GDM1 (cell line): Measurements from ENCODE around the gene TIAL1.
"Not testable (repeated sequence)": the region's sequence is repeated elsewhere in the genome, so short reads cannot be mapped to it uniquely, and the experiment has no call there.

Experiments used
- DNase-seq: peaks from one replicate; lab custom pipeline; 2025; lab: John Stamatoyannopoulos, UW

The TIAL1 gene

DNA sequence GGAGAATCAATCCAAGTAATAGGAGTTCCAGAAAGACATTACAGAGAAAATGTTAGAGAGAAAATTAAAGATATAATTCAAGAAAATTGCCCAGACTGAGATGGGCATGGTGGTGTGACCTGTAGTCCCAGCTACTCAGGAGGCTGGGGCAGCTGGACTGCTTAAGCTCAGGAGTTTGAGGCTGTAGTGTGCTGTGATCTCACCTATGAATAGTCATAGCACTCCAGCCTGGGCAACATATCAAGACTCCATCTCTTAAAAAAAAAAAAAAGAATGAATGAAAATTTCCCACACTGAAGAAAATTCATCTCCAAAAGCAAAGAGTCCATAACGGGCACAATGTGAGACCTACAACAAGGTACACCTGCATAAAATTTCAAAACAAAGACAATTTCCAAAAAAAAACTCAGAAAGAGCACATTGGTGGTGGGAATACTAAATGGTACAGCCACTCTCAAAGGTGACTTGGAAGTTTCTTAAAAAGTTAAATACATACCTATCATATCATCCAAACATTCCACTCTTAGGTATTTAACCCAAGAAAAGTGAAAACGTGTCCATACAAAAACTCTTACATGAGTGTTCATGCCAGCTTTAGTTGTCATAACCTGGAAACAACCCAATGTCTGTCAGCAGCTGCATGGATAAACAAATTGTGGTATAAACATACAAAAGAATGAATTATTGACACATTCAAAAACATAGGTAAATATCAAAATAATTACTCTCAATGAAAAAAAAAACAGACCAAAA is 47.3 kb downstream of the TIAL1 start:
- DNase-seq = no peak

DNA sequence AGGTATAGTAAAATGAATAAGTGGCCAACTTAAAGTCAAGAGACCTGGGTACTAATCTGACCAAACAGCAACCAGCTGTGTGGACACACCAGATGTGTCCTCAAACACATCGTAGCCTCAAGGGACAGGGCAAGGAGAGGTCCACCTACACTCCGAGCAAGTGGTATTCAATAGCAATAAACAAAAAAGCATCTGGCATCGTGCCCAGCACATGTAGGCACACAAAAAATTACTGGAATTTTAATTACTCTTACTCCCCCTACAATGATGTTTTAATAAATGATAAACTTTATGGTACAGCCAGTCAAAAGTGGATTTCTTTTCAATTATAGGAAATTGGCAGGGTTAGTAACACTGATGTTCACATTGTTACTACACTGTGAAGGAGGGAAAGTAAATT is 50.8 kb downstream of the TIAL1 start:
- no peak for DNase-seq

DNA sequence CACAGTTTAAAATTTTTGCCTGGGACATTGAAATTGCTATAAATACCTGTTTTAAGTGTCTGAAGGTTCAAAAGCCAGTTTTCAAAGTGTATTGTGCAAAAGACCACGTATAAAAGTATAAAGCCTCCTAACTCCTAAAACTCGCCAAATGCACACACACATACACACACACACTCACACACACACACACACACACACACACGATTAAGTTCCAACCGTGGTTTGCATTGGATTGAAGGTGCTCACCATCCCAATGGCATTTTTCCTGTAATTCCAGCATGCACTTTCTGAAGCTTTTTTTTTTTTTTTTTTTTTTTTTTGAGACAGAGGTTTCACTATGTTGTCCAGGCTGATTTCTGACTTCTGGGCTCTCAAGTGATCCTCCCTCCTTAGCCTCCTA is 51.5 kb downstream of the TIAL1 start:
- DNase-seq = no peak

DNA sequence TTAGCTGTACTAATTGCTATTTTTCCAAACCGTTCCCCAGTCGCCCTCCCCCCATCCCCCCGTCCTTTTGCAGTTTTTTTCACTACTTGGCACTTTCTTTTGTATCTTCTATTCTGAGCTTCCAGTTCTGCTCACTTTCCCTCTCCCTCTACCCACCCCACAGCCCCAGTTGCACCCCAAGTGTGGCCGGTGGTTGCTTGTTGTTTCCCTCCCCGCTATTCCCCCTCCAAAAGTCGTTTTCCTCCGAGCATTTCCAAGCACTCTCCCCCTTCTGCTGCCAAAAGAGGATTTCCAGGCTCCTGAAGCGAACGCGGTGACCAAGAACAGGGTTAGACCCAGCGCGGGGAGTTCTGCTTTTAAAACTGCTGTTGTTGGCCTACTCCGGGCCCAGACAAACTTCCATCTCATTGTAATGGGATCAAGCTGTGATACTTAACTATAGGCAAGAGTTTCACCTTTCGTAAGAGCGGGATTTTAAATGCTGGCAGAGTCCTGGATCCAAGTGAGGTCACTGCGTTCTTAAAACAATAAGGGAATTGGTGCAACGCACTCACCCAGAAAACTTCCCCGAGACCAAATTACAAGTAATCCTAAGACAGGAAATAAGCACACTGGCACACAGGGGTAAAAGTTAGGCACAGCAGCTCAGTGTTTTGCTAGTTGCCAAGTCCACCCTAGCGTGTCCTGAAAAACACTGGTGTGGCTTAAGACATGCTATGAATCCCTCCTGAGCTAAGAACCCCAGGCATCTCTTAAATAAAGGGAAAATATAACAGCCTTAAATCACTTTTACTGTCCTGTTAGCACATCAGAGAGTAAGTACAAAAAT is 52.7 kb downstream of the TIAL1 start:
- DNase-seq = no peak

DNA sequence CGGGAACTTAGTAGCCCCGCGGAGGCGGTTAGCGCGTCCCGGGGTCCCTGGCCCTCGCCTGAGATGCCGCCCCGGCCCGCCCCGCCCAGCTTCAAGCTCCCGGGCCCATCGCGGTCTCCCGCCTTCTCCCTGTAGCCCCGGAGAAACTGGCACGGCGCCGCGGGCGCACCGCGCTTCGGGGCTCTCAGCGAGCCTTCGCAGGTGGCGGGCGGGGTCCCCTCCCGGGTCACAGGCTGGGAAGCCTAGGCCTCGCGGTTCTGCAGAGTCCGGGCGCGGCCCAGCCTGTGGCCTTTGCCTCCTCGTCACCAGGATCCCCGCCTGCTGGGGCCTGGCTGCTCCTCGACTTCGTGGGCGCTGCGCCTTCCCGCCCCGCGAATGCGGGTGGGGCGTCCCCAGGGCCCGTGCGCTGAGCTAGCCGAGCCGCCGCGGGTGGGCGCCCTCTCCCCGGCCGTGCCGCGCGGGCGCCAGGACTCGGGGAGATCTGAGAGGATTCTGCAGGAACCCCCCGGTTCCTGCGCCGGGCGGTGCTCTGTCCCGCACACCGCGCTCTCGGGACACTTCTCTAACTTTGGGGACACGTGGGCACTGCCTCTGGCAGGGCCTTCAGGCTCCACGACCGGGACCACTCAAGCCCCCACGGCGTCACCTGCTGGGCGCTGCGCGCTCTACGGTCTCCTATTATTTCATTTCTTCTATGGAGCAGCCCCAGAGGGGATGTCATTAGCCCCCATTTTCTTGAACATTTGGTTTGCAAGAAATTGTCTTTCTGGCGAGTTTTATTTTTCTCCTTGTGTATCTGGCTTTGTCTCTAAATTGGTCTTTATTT is 53.6 kb downstream of the TIAL1 start:
- DNase-seq = peak; percentile 57

DNA sequence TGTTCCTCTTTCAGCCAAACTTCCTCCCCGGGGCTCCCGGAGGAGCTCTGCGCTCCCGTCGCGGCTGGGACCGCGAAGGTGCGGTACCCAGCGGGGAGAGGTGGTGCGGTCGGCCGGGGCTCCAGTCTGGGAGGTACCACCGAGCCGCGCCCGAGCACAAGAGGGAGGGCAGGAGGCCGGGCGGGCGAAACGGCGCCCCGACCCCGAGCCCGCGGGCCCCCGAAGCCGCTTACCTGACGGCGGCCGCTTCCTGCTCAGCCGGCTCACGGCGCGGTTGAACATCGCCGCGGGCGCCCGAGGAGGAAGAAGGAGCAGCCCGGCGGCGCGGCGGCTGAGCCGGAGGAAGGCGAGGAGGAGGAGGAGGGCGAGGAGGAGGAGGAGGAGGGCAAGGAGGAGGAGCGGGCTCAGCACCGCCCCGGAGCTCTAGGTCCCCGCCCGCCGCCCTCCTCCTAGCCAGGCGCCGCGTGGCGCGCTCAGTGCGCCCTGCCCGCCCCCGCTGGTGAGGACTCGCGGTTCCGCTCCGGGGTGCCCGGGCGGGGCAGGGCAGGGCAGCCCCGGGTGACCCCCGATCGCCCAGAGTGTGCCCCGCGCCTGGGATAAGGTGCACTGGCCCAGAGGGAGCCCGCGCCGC is 54.3 kb downstream of the TIAL1 start, which contains the start of gene RGS10:
Gene RGS10 (minus strand): TSS at position 363 of the 631 bp plus-strand sequence. CDS start 81 bp downstream, at position 282.
- DNase-seq = peak; percentile 86

DNA sequence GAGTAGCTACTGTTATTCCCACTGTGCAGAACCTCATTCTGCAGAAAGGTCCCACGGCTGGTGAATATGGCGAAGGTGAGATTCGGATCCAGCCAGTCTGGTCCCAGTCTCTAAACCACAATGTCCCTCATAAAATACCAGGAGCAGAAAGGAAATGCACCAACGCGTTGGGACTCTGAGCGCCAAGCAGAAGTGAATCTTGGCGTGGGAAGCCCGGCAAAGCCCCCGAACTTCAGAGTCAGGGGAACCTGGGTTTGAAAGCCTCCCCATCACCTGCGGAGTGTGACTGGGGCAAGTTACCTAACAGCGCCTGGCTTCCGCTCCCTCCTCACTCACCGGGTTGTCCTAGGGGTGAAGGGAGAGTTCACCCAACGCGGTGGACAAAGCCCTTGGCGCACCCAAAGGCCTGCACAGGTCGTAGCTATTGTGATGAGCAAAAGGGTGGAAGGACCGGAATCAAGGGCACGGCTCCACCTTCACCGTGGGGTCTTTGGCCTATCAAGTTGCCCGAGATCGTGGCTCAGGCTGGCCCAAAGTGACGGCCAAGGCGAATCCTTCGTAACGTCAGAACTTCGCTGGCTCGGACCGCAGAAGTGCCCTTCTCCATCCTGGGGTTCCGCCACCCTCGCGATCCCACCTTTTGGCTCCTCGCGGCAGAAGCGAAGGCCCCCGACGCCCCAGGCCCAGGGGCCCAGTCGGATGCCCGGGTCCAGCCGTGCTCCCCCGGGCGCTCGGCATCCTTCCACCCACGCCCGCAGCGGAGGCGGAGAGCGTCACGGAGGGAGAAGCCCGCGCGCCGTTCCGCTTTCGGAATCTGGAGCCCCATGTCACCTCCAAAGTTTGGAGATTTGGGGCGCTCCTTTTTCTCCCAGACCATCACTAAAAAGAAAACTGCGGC is 55.1 kb downstream of the TIAL1 start:
- DNase-seq = no peak

DNA sequence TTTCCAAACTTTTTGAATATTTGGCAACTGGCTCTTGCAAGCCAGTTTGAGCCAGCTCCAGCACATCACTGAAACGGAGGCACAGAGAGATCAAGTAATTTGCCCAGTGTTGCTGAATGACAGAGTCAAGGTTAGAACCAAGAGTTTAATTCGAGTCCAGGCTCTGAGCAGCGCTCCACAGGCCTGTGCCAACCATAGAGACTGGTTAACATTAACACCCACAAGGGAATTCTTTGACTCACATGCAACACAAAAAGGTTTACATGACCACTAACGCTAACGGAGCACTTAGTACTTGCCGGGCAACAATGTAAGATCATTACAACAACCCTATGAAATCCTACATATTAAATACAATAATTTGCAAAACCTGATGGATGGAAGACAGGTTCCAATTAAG is 55.7 kb downstream of the TIAL1 start:
- no peak for DNase-seq

DNA sequence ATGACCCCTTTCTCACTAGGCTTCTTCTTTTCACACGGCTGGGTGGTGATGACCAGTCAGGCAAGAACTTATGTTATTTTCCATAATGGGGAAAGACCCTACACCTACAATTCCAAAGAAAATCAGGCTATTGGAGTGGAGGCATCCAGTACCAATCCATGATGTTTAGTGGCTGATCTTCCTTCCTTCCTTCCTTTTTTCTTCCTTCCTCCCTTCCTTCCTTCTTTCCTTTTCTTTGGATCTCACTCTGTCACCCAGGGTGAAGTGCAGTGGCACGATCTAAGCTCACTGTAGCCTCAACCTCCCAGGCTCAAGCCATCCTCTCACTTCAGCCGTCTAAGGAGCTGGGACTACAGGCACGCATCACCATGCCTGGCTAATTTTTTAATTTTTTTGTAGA is 56.7 kb downstream of the TIAL1 start:
- DNase-seq = no peak

DNA sequence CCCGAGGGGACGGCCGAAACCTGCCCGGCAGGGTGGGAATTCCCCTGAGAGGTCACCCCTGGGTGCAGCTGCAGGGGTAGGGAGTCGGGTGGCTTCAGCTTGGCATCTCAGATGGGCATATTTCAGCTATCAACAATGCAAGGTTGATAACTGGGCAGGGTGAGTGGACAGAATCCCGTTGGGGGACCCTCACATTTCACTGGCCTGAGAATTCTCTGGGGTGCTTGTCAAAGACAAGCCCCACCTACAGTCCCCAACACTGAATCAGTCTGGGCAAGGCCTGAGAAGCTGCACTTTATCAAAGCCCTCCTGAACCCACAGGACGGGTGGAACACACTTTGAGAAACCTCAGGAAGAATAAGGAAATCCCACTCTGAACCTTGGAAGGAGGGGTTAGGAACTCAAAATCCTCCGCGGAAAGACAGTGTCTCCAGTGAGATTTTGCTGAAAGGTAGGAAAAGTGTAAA is 57.4 kb downstream of the TIAL1 start:
- DNase-seq = no peak

DNA sequence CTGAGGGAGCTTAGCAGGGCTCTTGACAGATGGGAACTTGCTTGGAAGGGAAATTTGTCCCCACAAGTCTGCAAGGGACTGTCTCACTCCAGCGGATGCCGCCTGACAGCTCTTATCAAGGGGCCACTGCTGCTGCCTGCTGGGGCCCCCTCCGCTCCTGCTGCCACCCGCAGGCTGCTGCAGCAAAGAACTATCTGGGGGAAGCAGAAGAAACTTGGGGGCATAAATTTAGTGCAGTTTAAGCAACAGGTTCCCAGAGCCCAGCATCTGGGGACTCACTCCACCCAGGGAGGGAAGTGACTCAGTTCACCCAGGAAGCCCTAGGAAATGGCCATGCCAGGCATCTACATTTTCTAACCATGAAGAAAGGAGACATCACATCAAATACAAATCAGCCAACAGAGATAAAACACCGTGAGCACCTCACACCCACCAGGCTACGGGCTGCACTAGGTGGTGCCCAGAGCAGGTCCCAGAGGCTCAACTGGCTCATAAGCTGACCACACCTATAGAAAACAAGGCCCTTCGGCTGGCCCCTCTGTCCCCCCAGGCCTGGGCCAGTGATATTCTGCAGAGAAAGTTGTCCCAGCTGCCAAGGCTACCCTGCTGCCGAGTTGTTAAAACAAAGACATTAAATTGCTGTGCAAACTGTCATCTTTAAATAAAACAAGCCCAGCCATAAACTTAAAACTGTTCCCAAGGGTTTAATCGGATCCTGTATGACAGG is 58.0 kb downstream of the TIAL1 start:
- peak; percentile 7 for DNase-seq

DNA sequence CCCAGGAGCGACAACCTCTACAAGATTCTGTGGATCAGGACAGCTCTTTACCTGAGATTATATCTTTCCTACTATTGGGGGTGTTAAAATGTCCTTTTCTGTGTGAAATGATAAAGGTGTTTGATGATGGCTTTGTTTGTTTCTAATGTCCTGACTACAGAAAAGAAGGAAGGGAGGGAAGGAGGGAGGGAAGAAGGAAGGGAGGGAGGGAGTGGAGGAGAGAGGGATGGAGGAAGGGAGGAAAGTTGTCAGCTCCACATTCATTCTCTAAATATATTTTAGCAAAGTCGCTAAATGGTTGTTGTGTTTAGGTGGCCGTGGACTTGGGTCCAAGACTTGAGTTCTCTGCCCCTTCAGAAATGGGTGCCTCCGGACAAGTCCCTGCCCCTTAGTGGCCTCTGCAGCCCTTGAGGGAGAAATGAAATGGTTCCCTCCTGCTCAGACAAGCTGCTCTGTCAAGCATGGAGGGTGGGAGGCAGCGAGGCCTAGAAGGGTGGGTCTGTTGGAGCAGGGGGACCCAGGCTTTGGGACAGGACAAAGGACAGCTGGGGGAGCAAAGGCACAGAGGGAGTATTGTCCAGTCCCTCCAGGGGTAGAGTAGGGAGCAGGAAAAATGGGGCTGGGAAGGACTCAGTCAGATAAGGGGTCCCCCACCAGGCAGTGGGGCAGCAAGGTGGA is 58.7 kb downstream of the TIAL1 start:
- DNase-seq = no peak

DNA sequence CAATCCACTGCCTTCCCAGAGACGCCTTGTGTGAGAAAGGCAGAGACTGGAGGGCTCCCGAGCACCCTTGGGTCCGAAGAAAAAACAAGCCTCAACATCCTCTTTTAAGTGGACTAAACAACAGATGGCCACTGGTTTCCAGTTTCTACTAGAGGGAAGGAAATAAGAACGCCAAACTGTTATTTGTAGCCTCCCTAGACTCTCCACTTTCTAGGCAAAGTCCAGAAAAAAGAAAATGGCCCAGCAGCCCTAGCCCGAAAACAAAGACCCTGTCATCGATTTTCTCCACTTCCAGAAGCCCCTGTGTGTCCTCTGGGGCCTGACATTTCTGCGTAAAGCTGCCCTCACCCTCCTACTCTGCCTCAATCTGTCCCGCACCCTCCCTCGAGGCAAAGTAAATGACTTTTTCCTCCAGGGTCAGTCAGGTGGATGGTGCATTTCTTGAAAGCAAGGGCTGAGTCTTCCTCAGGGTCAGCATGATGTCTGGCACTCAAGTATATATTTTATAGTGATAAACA is 60.2 kb downstream of the TIAL1 start:
- DNase-seq = no peak

DNA sequence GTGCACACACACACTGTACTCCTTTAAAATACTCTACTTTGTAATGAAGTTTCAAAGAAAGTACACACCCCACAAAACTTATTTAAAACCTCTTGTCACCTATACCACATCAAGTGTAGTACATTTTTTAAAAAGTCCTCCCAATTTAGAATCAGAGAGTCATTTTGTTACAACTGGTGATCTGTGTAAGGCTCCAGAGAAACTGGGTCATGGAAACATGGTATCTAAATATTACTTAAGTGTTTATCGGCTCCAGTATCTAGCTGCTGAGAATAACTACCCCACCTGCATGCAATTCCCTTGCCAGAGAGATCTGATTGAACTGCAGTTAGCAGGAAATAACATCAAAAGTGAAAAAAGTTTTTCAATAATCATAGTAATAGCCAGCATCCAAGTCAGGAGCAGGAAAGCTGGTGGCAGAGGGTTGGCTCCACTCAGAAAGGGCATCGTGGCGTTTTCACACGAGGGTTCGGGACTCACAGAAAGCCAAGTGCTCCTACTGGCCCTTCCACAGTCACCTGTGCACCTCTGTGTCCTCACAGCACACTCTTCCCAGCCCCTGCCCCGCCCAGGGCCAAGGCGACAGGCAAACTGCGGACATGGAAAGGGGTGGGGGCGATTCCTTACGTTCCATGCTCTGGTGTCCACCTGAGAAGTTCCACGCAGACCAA is 60.8 kb downstream of the TIAL1 start:
- DNase-seq = no peak

DNA sequence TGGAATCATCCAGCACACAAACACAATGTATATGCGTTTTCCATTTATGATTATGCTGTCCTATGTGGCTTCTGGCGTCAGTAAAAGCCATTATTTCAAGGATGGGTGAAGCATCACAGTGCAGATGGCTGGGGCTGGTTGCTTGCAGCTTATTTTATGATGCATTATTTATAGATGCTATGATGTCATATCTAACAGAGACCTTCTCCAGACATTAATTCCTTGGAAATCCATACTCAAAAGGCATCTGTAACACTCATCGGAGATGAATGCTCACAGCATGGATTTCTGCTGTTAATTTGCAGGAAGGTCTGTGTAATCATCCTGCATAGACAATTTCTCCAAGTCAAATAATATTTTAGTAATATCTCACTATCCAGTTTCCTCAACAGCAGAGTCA is 61.5 kb downstream of the TIAL1 start:
- no peak for DNase-seq

DNA sequence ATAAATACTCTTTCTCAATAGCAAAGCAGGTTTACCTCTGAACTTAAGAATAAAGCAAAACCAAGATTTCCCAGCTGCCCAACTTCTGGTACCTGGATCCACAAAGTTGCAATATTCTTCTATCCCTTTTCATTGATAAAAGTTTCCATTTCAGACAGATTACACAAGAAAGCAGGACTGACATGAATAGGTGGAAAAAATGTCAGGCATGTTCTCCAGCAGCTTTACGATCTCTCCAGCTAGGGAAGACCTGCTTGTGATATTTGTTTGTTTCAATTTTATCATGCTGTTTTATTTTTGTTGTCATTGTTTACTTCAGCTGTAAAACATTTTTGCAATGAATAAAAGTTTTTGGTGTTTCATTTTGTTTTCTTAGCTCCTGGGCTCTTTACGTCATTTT is 63.3 kb downstream of the TIAL1 start:
- DNase-seq = no peak

DNA sequence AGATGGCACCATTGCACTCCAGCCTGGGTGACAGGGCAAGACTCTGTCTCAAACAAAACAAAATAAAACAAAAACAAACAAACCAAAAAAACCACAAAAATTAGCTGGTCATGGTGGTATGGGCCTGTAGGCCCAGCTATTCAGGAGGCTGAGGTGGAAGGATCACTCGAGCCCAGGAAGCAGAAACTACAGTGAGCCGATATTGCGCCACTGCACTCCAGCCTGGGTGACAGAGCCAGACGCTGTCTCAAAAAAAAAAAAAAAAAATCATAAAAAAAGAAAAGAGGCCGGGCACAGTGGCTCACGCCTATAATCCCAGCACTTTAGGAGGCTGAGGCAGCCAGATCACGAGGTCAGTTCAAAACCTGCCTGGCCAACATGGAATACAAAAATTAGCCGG is 64.0 kb downstream of the TIAL1 start:
- not testable (repeated sequence) for DNase-seq

DNA sequence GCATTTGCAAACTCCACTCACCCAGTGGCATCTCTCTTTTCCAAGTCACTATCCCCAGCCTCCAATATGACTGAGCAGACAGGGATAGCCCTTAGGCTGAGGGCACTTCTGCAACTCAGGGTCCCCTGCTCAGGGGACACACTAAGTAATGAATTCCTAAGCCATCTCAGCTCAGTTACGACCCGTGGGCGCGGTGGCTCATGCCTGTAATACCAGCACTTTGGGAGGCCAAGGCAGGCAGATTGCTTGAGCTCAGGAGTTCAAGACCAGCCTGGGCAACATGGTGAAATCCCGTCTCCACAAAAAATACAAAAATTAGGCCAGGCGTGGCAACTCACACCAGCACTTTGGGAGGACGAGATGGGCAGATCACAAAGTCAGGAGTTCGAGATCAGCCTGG is 64.5 kb downstream of the TIAL1 start:
- DNase-seq = not testable (repeated sequence)

DNA sequence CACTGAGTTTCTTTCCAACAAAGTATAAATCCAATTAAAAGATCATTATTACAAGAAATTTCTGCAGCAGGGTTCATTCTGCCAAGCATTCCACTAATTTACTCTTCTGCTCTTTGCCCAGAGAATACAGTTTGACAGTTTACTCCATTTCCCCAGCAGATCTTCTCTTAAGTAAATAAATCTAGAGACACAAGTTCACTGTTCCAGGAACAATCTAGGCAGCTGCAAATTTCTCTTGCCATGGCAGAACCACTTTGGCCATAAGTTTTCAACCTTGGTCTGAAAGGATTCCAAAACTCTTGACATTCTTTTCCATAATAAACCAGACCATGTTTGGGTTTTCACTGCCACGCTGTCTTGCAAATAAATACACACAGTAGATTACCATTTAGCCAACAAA is 65.7 kb downstream of the TIAL1 start:
- no peak for DNase-seq
